ENCODE measurements around the gene ZNF717.

DNA sequence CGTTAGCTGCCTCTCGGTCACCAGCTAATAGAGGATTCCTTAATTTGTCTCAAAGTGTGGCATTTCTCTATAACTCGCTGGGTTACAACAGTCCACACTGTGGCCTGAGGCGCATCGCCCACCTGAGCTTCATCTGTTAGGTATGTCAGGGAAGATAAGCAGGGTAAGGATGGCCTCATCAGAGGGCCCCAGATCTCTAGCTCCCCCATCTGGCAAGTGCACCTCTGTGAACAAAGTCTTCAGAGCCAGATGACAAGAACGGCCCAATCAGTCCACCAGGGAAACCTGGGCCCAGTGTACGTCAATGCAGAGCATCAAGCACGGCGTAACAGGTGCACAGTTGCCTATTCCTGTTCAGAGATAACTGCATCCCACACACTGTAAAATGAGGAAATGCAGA lies 98.0 kb downstream of the ZNF717 start:
- TF ChIP-seq YY1 (IDR thresholded peaks at IDR 0.05; ENCODE audit: insufficient read depth, insufficient read length) (no peak), ZNF274 (IDR thresholded peaks at IDR 0.05; ENCODE audit: low read depth, low read length) (no peak)

All from NT2/D1 (cell line).